ENCODE results near the gene EHBP1.

DNA sequence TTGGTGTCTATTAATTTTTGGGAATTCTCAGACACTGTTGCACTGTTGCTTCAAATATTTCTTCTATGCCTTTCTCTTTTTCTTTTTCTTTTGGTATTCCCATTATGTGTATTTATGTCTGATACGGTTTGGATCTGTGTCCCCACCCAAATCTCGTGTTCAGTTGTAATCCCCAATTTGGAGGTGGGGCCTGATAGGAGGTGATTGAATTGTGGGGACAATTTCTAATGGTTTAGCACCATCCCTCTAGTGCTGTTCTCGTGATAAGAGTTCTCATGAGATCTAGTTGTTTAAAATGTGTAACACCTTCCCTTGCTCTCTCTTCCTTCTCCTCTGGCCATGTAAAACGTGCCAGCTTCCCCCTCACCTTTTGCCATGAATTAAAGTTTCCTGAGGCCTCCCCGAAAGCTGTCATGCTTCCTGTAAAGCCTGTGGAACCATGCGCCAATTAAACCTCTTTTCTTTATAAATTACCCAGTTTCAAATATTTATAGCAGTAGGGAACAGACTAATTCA is 26.8 kb downstream of the EHBP1 start:
- no peak for TF ChIP-seq EZH2 (IDR thresholded peaks at IDR 0.05; ENCODE audit: borderline replicate concordance, low read length)
- TF ChIP-seq, protein P1, sequence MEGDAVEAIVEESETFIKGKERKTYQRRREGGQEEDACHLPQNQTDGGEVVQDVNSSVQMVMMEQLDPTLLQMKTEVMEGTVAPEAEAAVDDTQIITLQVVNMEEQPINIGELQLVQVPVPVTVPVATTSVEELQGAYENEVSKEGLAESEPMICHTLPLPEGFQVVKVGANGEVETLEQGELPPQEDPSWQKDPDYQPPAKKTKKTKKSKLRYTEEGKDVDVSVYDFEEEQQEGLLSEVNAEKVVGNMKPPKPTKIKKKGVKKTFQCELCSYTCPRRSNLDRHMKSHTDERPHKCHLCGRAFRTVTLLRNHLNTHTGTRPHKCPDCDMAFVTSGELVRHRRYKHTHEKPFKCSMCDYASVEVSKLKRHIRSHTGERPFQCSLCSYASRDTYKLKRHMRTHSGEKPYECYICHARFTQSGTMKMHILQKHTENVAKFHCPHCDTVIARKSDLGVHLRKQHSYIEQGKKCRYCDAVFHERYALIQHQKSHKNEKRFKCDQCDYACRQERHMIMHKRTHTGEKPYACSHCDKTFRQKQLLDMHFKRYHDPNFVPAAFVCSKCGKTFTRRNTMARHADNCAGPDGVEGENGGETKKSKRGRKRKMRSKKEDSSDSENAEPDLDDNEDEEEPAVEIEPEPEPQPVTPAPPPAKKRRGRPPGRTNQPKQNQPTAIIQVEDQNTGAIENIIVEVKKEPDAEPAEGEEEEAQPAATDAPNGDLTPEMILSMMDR (conservative IDR thresholded peaks at IDR 0.05 in 1 of 2, IDR thresholded peaks at IDR 0.05 in 1 of 2; ENCODE audit: extremely low read depth in 1 of 2, insufficient read depth in 1 of 2, low read depth in 1 of 2, low read length in 2 of 2), result no peak
